GM18951 (cell line): ENCODE results near the gene SKA3.

Experiments
- POLR2A ChIP-seq: IDR thresholded peaks from 4 replicates; pipeline ENCODE4 v1.6.1; 2011; ENCODE audit warnings: mild to moderate bottlenecking; ENCODE audit not compliant: insufficient read length, insufficient read depth; ENCODE audit errors: extremely low read depth
- in situ Hi-C: fragments of 300-500 bp; cut with MboI; formaldehyde crosslinking; loops from one replicate; pipeline ENCODE4 v1.12.0; 2022; ENCODE audit warnings: low sequenced_read_pairs, mixed read lengths, inconsistent platforms; ENCODE audit not compliant: unreplicated experiment

Gene SKA3

DNA sequence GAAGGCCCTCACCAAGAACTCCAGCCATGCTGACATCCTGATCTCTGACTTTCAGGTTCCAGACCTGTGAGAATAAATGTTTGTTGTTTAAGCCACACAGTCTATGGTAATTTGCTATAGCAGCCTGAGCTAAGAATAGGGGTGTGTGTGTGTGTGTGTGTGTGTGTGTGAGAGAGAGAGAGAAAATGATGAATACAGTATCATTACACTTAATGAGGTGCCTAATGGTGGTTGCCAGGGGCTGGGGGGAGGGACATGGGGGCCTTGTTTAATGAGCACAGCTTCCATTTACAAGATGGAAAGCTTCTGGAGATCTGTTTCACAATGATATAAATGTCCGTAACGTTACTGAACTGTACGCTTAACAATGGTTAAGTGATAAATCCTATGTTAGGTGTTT, 61.1 kb downstream of the SKA3 start:
- TF ChIP-seq POLR2A, result no peak
- in situ Hi-C loops, result loop anchor here (10.0 kb wide), 1 partner anchor 370 kb away; no protein-coding TSS in a partner anchor

DNA sequence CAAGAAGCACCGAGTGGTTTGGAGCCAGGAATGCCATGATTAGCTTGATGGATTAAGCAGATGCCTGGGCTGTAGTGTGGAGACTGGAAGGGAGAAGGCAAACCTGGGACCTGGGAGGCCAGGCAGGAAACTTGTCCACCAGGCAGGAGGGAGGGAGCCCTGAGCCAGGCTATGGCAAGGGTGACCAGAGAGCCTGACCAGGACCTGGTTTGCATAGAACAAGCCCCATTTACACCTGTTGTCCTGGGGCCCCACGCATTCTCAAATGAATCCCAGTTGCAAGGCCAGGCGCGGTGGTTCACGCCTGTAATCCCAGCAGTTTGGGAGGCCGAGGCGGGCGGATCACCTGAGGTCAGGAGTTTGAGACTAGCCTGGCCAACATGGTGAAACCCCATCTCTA, 64.8 kb downstream of the SKA3 start:
- in situ Hi-C loops, result loop anchor here (10.0 kb wide), 1 partner anchor 373 kb away; no protein-coding TSS in a partner anchor
- no peak for TF ChIP-seq POLR2A

DNA sequence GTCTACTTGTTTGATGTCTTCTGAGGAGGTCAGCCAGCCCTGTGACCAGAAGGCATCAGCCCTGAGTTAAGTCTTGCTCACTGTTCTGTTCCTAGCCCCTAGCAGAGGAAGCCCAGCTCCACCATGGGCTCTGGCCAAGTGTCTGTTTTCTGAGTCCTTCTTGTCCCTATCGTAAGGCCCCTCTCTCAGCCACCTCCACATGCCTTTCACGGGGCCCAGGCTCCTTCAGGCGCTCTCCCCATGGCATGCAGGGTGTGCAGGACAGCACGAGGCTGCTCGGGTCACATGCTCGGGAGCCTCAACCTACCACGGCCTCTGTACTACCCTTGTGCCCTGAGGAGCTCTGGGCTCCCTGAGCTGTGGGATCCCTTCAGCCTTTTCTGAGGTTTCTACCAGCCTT, 67.2 kb downstream of the SKA3 start:
- TF ChIP-seq POLR2A, result no peak
- in situ Hi-C loops, result no loop called here

DNA sequence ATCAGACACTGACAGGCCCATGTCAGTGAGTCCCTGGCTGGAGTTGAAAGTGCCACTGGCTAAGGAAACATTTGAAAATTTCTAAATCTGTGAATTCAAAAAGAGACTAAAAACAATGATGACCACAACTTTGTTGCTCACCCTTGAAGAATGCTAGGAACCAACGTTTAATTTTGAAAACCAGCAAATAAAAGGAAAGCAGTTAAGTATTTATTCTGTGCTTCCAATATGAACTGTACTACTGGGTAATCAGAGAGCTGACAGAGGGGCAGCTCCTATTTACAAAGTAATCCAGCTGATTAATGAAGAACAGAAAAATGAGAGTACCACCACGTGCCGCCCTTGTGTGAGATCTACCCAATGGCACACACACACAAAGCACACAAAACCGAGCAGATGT, 70.3 kb downstream of the SKA3 start:
- in situ Hi-C loops, result no loop called here
- no peak for TF ChIP-seq POLR2A

DNA sequence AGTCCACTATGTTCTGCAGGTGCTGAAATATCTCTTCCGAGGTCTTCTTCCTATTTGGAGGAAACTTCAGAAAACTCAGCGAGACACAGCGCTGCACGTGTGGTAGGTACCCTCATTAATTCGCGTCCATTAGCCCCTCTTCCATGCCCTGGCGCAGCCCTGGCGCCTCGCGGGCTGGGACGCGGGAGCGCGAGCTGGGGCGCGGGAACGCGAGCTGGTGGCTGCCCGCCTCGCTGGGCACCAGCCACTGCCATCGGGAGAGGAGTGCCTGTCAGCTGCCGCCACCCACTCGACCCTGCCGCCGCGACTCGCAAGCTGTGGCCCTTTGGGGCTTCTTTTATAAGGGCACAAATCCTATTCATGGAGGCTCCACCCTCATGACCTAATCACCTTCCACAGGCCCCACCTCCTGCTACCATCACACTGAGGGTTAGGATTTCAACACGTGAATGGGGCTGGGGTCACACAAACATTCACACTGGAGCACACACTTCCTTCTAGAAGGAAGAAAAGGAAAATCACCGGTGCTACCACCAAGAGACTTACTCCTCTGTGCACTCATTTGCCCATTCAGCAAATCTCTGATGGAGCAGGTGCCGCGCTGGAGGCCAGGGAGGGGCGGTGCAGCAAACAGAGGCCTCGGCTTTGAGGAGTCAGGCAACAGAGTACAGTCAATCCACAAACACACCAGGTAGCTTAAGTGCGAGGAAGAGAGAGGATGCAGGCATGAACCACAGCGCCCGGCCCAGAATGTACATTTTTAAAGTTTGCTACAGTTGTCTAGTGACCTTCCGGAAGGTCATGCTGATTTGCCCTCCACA, 71.9 kb downstream of the SKA3 start:
- in situ Hi-C loops, result no loop called here
- TF ChIP-seq POLR2A, result no peak
